NCI-H2171 (cell line): ENCODE results near the gene SMARCB1.

Source experiments
- DNase-seq: peaks from one replicate; lab custom pipeline; 2025; lab: John Stamatoyannopoulos, UW

SMARCB1 gene

GRCh38 chr22:23884140-23884539 is 97.4 kb downstream of the SMARCB1 start:
- DNase-seq = no peak
